ENCODE data around the gene COLEC11. TPM values are rescaled to one million over a fixed set of nuclear protein-coding genes. Genes with fewer than 3 reads are reported as not detected.
"Not testable (repeated sequence)": the region's sequence is repeated elsewhere in the genome, so short reads cannot be mapped to it uniquely, and the experiment has no call there.

COLEC11 gene
- total and polyA plus RNA-seq, 2 donors (not counting 1 experiment from before 2014, with no cell fraction given) = not detected

- WGBS (ENCODE audit: insufficient coverage) = 85% methylated on average over 20 of the region's 26 CpGs
- H3K4me2 ChIP-seq (replicated peaks; ENCODE audit: low read depth, low read length, poor library complexity, severe bottlenecking) = no peak overlapping the region
These were observed 64.8 kb downstream of the COLEC11 start for GRCh38 chr2:3659447-3660432.

GRCh38 chr2:3660640-3661039 lies 65.7 kb downstream of the COLEC11 start:
- ATAC-seq (ENCODE audit: low read depth); H3K4me1 ChIP-seq (ENCODE audit: control insufficient read depth in 2 of 2, insufficient read depth in 2 of 2, low read length in 2 of 2); H3K9me3 ChIP-seq (ENCODE audit: control extremely low read depth in 1 of 3, control insufficient read depth in 2 of 3, insufficient read depth in 1 of 3, low read length in 2 of 3); intact Hi-C loops (cut with micrococcal nuclease); H3K79me2 ChIP-seq (ENCODE audit: control insufficient read depth, insufficient read depth, low read length); H3K4me2 ChIP-seq (replicated peaks; ENCODE audit: low read depth, low read length, poor library complexity, severe bottlenecking); H3K9me3 Mint-ChIP-seq (ENCODE audit: insufficient read depth); POLR2A ChIA-PET; H3K27me3 Mint-ChIP-seq; DNase-seq; H3K27me3 ChIP-seq (replicated peaks in 1 of 4; ENCODE audit: control extremely low read depth in 1 of 4, control insufficient read depth in 3 of 4, insufficient read depth in 4 of 4, low read length in 3 of 4); H3K4me3 ChIP-seq (ENCODE audit: control extremely low read depth in 1 of 5, extremely low read depth in 1 of 5, insufficient read depth in 1 of 5, low read depth in 2 of 5, low read length in 4 of 5); H3K4me3 Mint-ChIP-seq; H3K36me3 ChIP-seq (replicated peaks in 1 of 2; ENCODE audit: control extremely low read depth in 1 of 2, control insufficient read depth in 1 of 2, extremely low read depth in 1 of 2, insufficient read depth in 2 of 2, low read length in 1 of 2); H4K20me1 ChIP-seq (ENCODE audit: control insufficient read depth, insufficient read depth, low read length, poor library complexity, severe bottlenecking); H3K9ac ChIP-seq (ENCODE audit: low read length): not testable (repeated sequence)
- peak overlapping the region; percentile 22 for H2AFZ ChIP-seq (ENCODE audit: insufficient read depth, low read depth, low read length, poor library complexity, severe bottlenecking)
- CTCF ChIA-PET = interaction anchor here (2.5 kb wide), 1 partner anchor 9 kb away, joined by 9 read pairs; no protein-coding TSS in a partner anchor
- Mint-ChIP-seq H3K27ac (peak overlapping the region; percentile 63), H3K4me1 (peaks cover 16% of the 10 kb centered on the region)
- H3K27ac ChIP-seq (ENCODE audit: low read length in 2 of 2) = peak overlapping the region in 1 of 2 donors; percentile 50
- 79% methylated on average over 7 of the region's 7 CpGs for whole genome bisulfite sequencing (ENCODE audit: insufficient coverage)

More at GRCh38 chr2:3659447-3660432, 64.8 kb downstream of the COLEC11 start:
- ChIA-PET POLR2A (no interaction called here), CTCF (interaction anchor here (1.3 to 2.5 kb wide), 2 partner anchors 8 to 236 kb away, joined by 9 read pairs; no protein-coding TSS in a partner anchor)
- TF ChIP-seq CTCF (IDR thresholded peaks at IDR 0.05) (no peak), EZH2 (IDR thresholded peaks at IDR 0.05; ENCODE audit: borderline replicate concordance, insufficient read depth, low read depth, low read length, poor library complexity, severe bottlenecking) (no peak)
- H3K9ac ChIP-seq (ENCODE audit: low read length) = no peak overlapping the region
- Mint-ChIP-seq H3K27me3 (no peaks in the 10 kb centered on the region), H3K4me3 (no peak overlapping the region), H3K27ac (no peak overlapping the region), H3K9me3 (ENCODE audit: insufficient read depth) (peaks cover 2% of the 10 kb centered on the region), H3K4me1 (peaks cover 16% of the 10 kb centered on the region)
- no peak for DNase-seq
- no peak overlapping the region for H2AFZ ChIP-seq (ENCODE audit: insufficient read depth, low read depth, low read length, poor library complexity, severe bottlenecking)
- H3K27me3 ChIP-seq (replicated peaks in 1 of 4; ENCODE audit: control extremely low read depth in 1 of 4, control insufficient read depth in 3 of 4, insufficient read depth in 4 of 4, low read length in 3 of 4) = no peaks in the 10 kb centered on the region
- H3K4me1 ChIP-seq (ENCODE audit: control insufficient read depth in 2 of 2, insufficient read depth in 2 of 2, low read length in 2 of 2) = no peaks in the 10 kb centered on the region
- intact Hi-C loops (cut with micrococcal nuclease) = loop anchor here (10.0 kb wide), 1 partner anchor 1775 kb away; no protein-coding TSS in a partner anchor
- no peak for ATAC-seq (ENCODE audit: low read depth)
- no peaks in the 10 kb centered on the region for H4K20me1 ChIP-seq (ENCODE audit: control insufficient read depth, insufficient read depth, low read length, poor library complexity, severe bottlenecking)
- no peak overlapping the region for H3K27ac ChIP-seq (ENCODE audit: low read length in 2 of 2)
- H3K4me3 ChIP-seq (ENCODE audit: control extremely low read depth in 1 of 5, extremely low read depth in 1 of 5, insufficient read depth in 1 of 5, low read depth in 2 of 5, low read length in 4 of 5) = no peak overlapping the region
- no peaks in the 10 kb centered on the region for H3K9me3 ChIP-seq (ENCODE audit: control extremely low read depth in 1 of 3, control insufficient read depth in 2 of 3, insufficient read depth in 1 of 3, low read length in 2 of 3)
- H3K36me3 ChIP-seq (replicated peaks in 1 of 2; ENCODE audit: control extremely low read depth in 1 of 2, control insufficient read depth in 1 of 2, extremely low read depth in 1 of 2, insufficient read depth in 2 of 2, low read length in 1 of 2) = no peaks in the 10 kb centered on the region
- H3K79me2 ChIP-seq (ENCODE audit: control insufficient read depth, insufficient read depth, low read length) = no peaks in the 10 kb centered on the region

All from B cell (primary cell).